GM23338 (cell line): ENCODE measurements around the gene RAB11FIP3. TPM values are rescaled to one million over a fixed set of nuclear protein-coding genes. Genes with fewer than 3 reads are reported as not detected.

Source experiments
- ATAC-seq: fragments of 200-7000 bp; cut with Tn5 transposase; 3 replicates; pipeline ENCODE4 v1.9.1; 2020
- DNase-seq: peaks from one replicate; pipeline ENCODE4 v3.0.0-alpha.2; 2015; ENCODE audit warnings: low spot score
- H2AFZ ChIP-seq: fragments of 200-600 bp; sonication (generic); 2 replicates; pipeline ENCODE4 v1.8.0; 2016; ENCODE audit warnings: antibody characterized with exemption, mild to moderate bottlenecking, moderate library complexity
- H3F3A ChIP-seq: fragments of 200-600 bp; sonication (generic); replicated peaks from 2 replicates; pipeline ENCODE4 v1.8.0; 2017; ENCODE audit warnings: antibody characterized with exemption, mixed run types, low read depth
- H3K27ac ChIP-seq: fragments of 200-600 bp; sonication (generic); 2 replicates; pipeline ENCODE4 v1.6.1; 2016; ENCODE audit warnings: low read depth
- H3K27me3 ChIP-seq: fragments of 200-600 bp; sonication (generic); 2 replicates; pipeline ENCODE4 v1.8.0; 2016; ENCODE audit warnings: mild to moderate bottlenecking, mixed run types, moderate library complexity; ENCODE audit not compliant: insufficient read depth
- H3K36me3 ChIP-seq: fragments of 200-600 bp; sonication (generic); 2 replicates; pipeline ENCODE4 v1.8.0; 2016; ENCODE audit warnings: mild to moderate bottlenecking; ENCODE audit not compliant: insufficient read depth
- H3K4me1 ChIP-seq: fragments of 200-600 bp; sonication (generic); 2 replicates; pipeline ENCODE4 v1.8.0; 2016; ENCODE audit warnings: mild to moderate bottlenecking, moderate library complexity; ENCODE audit not compliant: insufficient read depth
- H3K4me2 ChIP-seq: fragments of 200-600 bp; sonication (generic); 2 replicates; pipeline ENCODE4 v1.7.1; 2017; ENCODE audit warnings: mixed run types
- H3K4me3 ChIP-seq: fragments of 200-600 bp; sonication (generic); 2 replicates; pipeline ENCODE4 v1.6.1; 2016; ENCODE audit warnings: mixed run types
- H3K79me2 ChIP-seq: fragments of 200-600 bp; sonication (generic); replicated peaks from 2 replicates; pipeline ENCODE4 v1.8.0; 2017; ENCODE audit warnings: mild to moderate bottlenecking; ENCODE audit not compliant: insufficient read depth
- H3K9me2 ChIP-seq: fragments of 200-600 bp; sonication (generic); 2 replicates; pipeline ENCODE4 v1.8.0; 2017; ENCODE audit not compliant: insufficient read depth
- H4K20me1 ChIP-seq: fragments of 200-600 bp; sonication (generic); replicated peaks from 2 replicates; pipeline ENCODE4 v1.8.0; 2017; ENCODE audit warnings: mild to moderate bottlenecking; ENCODE audit not compliant: insufficient read depth
- H3K27ac Mint-ChIP-seq: 2 replicates; pipeline ENCODE4 v1.8.0; 2020; ENCODE audit warnings: inconsistent platforms, mild to moderate bottlenecking, moderate library complexity, mixed read lengths
- H3K27me3 Mint-ChIP-seq: 3 replicates; pipeline ENCODE4 v1.8.0; 2022; ENCODE audit warnings: low read depth, mild to moderate bottlenecking, moderate library complexity, mixed read lengths, inconsistent platforms; ENCODE audit not compliant: insufficient read depth, poor library complexity
- H3K36me3 Mint-ChIP-seq: 3 replicates; pipeline ENCODE4 v1.8.0; 2021; ENCODE audit warnings: low read depth, mild to moderate bottlenecking, inconsistent platforms, moderate library complexity, mixed read lengths
- H3K4me1 Mint-ChIP-seq: 3 replicates; pipeline ENCODE4 v1.8.0; 2020; ENCODE audit warnings: mild to moderate bottlenecking, inconsistent platforms, mixed read lengths
- H3K4me3 Mint-ChIP-seq: 3 replicates; pipeline ENCODE4 v1.8.0; 2021; ENCODE audit warnings: moderate library complexity, mild to moderate bottlenecking, inconsistent platforms, mixed read lengths
- H3K9me3 Mint-ChIP-seq: 3 replicates; pipeline ENCODE4 v1.8.0; 2020; ENCODE audit warnings: moderate library complexity, mild to moderate bottlenecking, inconsistent platforms, mixed read lengths
- CREB1 ChIP-seq: fragments of 250-450 bp; sonication (Bioruptor Pico); IDR thresholded peaks from 2 replicates; pipeline ENCODE4 v1.5.0; 2020; ENCODE audit warnings: low read depth, mild to moderate bottlenecking, moderate library complexity
- CTCF ChIP-seq, 2 experiments: fragments of 200-600 bp in 1 of 2; sonication (generic) in 1 of 2; conservative IDR thresholded peaks; 2 replicates each; pipeline versions ENCODE4 v1.5.1 to v1.6.1; 2016 to 2017; ENCODE audit warnings: antibody characterized with exemption in 2 of 2, low read depth in 2 of 2, mild to moderate bottlenecking in 2 of 2, moderate library complexity in 1 of 2
- ETS1 ChIP-seq: IDR thresholded peaks from 2 replicates; pipeline ENCODE4 v1.6.1; 2016; ENCODE audit warnings: antibody characterized with exemption
- EZH2 ChIP-seq: fragments of 200-600 bp; sonication (generic); IDR thresholded peaks from one replicate; pipeline ENCODE4 v1.8.0; 2017; ENCODE audit warnings: antibody characterized with exemption, mild to moderate bottlenecking, low read depth; ENCODE audit not compliant: unreplicated experiment
- EZH2phosphoT487 ChIP-seq: fragments of 200-600 bp; sonication (generic); IDR thresholded peaks from one replicate; pipeline ENCODE4 v1.8.1; 2018; ENCODE audit warnings: antibody characterized with exemption; ENCODE audit not compliant: unreplicated experiment
- JUNB ChIP-seq: IDR thresholded peaks from one replicate; pipeline ENCODE4 v1.6.1; 2016; ENCODE audit warnings: antibody characterized with exemption; ENCODE audit not compliant: unreplicated experiment
- NANOG ChIP-seq: IDR thresholded peaks from 2 replicates; pipeline ENCODE4 v1.6.1; 2016; ENCODE audit warnings: antibody characterized with exemption, borderline replicate concordance
- POLR2AphosphoS5 ChIP-seq: IDR thresholded peaks from 2 replicates; pipeline ENCODE4 v1.6.1; 2016; ENCODE audit warnings: antibody characterized with exemption, low read depth
- REST ChIP-seq: IDR thresholded peaks from one replicate; pipeline ENCODE4 v1.6.1; 2018; ENCODE audit warnings: antibody characterized with exemption; ENCODE audit not compliant: unreplicated experiment
- STAT1 ChIP-seq: IDR thresholded peaks from one replicate; pipeline ENCODE4 v1.6.1; 2016; ENCODE audit warnings: antibody characterized with exemption; ENCODE audit not compliant: unreplicated experiment
- ZNF114 ChIP-seq: fragments of 250-450 bp; sonication (Bioruptor Pico); IDR thresholded peaks from 2 replicates; pipeline ENCODE4 v1.5.0; 2020; ENCODE audit warnings: mild to moderate bottlenecking, moderate library complexity
- ZNF331 ChIP-seq: fragments of 250-450 bp; sonication (Bioruptor Pico); IDR thresholded peaks from 2 replicates; pipeline ENCODE4 v1.5.0; 2020; ENCODE audit warnings: low read depth, mild to moderate bottlenecking, moderate library complexity
- polyA plus RNA-seq: library from polyadenylated mRNA; unstranded; fragments of >200 nt; fragmentation: Nextera tagmentation; extraction: Ambion mirVana; gene quantifications from 2 replicates; pipeline ENCODE4 v1.2.1, GENCODE V29; 2016
- total RNA-seq: library from RNA; depleted of rRNA; stranded (reverse); fragments of >200 nt; shearing (Covaris generic); gene quantifications from 2 replicates; pipeline ENCODE4 v1.2.3, GENCODE V29; 2014
- TF ChIP-seq, protein P1 (sequence below): fragments of 250-450 bp; sonication (Bioruptor Pico); IDR thresholded peaks from 2 replicates; pipeline ENCODE4 v1.5.0; 2020; ENCODE audit warnings: mild to moderate bottlenecking, moderate library complexity

RAB11FIP3 gene
- total and polyA plus RNA-seq, 2 experiments from 2014 or later, result 3.2 to 29.2 TPM

DNA sequence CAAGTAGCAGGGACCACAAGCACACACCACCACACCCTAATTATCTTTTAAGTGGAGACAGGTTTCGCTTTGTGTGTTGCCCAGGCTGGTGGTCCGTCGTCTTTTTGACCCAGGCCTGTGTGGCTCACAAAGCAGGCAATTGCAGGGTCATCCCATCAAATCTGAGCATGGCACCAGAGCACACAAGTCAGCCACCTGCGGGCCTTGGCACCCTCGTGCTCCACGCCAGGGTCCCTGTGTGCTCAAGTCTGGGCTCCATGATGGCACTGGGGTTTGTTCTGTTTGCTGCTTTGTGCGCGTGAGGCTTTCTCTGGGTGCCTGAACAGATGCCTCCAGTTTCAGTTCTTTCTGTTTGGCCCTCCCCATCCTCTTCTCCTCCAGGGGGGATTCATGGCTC lies 99.7 kb downstream of the RAB11FIP3 start:
- peaks cover 18% of the 10 kb centered on the region for H4K20me1 ChIP-seq
- H3K79me2 ChIP-seq, result peaks cover 26% of the 10 kb centered on the region

More for the DNA sequence above, 99.7 kb downstream of the RAB11FIP3 start:
- Histone ChIP-seq H3K27me3 (no peaks in the 10 kb centered on the region), H2AFZ (no peak overlapping the region), H3K4me3 (no peak overlapping the region), H3K36me3 (no peaks in the 10 kb centered on the region), H3K4me2 (no peak overlapping the region), H3K4me1 (peaks cover 6% of the 10 kb centered on the region; the same call in 1 of the 2 replicates), H3F3A (0 out of 2 replicates have a peak, but pooled peaks cover 8% of the 10 kb centered on the region), H3K27ac (no peak overlapping the region), H3K9me2 (no peaks in the 10 kb centered on the region)
- Mint-ChIP-seq H3K4me3 (peak overlapping the region; percentile 86; the same call in 1 of the 3 replicates), H3K27me3 (peaks cover 15% of the 10 kb centered on the region), H3K9me3 (no peaks in the 10 kb centered on the region; the same call in 2 of the 3 replicates), H3K36me3 (peaks cover 5% of the 10 kb centered on the region; the same call in 2 of the 3 replicates), H3K4me1 (peaks cover 22% of the 10 kb centered on the region), H3K27ac (no peak overlapping the region)
- no peak for TF ChIP-seq ETS1
- TF ChIP-seq CTCF (conservative IDR thresholded peaks at IDR 0.05; ENCODE audit: low read depth in 2 of 2), result no peak
- TF ChIP-seq POLR2AphosphoS5, result no peak; the same call in none of the 2 replicates
- TF ChIP-seq EZH2, result no peak
- TF ChIP-seq NANOG, result no peak
- no peak for TF ChIP-seq EZH2phosphoT487
- TF ChIP-seq STAT1, result no peak
- no peak for TF ChIP-seq ZNF114 (CRISPR knock-in tag)
- no peak for TF ChIP-seq CREB1 (CRISPR knock-in tag)
- TF ChIP-seq ZNF331 (CRISPR knock-in tag), result no peak
- no peak for TF ChIP-seq JUNB
- TF ChIP-seq, protein P1, sequence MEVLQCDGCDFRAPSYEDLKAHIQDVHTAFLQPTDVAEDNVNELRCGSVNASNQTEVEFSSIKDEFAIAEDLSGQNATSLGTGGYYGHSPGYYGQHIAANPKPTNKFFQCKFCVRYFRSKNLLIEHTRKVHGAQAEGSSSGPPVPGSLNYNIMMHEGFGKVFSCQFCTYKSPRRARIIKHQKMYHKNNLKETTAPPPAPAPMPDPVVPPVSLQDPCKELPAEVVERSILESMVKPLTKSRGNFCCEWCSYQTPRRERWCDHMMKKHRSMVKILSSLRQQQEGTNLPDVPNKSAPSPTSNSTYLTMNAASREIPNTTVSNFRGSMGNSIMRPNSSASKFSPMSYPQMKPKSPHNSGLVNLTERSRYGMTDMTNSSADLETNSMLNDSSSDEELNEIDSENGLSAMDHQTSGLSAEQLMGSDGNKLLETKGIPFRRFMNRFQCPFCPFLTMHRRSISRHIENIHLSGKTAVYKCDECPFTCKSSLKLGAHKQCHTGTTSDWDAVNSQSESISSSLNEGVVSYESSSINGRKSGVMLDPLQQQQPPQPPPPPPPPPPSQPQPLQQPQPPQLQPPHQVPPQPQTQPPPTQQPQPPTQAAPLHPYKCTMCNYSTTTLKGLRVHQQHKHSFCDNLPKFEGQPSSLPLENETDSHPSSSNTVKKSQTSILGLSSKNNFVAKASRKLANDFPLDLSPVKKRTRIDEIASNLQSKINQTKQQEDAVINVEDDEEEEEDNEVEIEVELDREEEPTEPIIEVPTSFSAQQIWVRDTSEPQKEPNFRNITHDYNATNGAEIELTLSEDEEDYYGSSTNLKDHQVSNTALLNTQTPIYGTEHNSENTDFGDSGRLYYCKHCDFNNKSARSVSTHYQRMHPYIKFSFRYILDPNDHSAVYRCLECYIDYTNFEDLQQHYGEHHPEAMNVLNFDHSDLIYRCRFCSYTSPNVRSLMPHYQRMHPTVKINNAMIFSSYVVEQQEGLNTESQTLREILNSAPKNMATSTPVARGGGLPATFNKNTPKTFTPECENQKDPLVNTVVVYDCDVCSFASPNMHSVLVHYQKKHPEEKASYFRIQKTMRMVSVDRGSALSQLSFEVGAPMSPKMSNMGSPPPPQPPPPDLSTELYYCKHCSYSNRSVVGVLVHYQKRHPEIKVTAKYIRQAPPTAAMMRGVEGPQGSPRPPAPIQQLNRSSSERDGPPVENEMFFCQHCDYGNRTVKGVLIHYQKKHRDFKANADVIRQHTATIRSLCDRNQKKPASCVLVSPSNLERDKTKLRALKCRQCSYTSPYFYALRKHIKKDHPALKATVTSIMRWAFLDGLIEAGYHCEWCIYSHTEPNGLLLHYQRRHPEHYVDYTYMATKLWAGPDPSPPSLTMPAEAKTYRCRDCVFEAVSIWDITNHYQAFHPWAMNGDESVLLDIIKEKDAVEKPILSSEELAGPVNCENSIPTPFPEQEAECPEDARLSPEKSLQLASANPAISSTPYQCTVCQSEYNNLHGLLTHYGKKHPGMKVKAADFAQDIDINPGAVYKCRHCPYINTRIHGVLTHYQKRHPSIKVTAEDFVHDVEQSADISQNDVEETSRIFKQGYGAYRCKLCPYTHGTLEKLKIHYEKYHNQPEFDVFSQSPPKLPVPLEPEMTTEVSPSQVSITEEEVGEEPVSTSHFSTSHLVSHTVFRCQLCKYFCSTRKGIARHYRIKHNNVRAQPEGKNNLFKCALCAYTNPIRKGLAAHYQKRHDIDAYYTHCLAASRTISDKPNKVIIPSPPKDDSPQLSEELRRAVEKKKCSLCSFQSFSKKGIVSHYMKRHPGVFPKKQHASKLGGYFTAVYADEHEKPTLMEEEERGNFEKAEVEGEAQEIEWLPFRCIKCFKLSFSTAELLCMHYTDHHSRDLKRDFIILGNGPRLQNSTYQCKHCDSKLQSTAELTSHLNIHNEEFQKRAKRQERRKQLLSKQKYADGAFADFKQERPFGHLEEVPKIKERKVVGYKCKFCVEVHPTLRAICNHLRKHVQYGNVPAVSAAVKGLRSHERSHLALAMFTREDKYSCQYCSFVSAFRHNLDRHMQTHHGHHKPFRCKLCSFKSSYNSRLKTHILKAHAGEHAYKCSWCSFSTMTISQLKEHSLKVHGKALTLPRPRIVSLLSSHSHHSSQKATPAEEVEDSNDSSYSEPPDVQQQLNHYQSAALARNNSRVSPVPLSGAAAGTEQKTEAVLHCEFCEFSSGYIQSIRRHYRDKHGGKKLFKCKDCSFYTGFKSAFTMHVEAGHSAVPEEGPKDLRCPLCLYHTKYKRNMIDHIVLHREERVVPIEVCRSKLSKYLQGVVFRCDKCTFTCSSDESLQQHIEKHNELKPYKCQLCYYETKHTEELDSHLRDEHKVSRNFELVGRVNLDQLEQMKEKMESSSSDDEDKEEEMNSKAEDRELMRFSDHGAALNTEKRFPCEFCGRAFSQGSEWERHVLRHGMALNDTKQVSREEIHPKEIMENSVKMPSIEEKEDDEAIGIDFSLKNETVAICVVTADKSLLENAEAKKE (CRISPR knock-in tag), result no peak
- no peak for TF ChIP-seq REST
- ATAC-seq (no peak), DNase-seq (no peak)
